ENCODE data around the gene SMARCA2. TPM values are rescaled to one million over a fixed set of nuclear protein-coding genes. Genes with fewer than 3 reads are reported as not detected.

SMARCA2 gene
- total and polyA plus RNA-seq, 10 of the 15 experiments (the other 5 are each of a cell fraction or from before 2014, with no cell fraction given) = 100 to 392 (median 204) TPM

GRCh38 chr9:2055203-2055658, 40.1 kb downstream of the SMARCA2 start (continued):
- 0 out of 2 replicates have a peak, but pooled peaks have one; percentile 39 for TF ChIP-seq NBN (IDR thresholded peaks at IDR 0.05)

- intact Hi-C loops (cut with micrococcal nuclease; ENCODE audit: unreplicated experiment) = no loop called here
- no peak for DNase-seq (ENCODE audit: low read depth, low spot score)
- no peak overlapping the region for H3K4me3 ChIP-seq
- H3K27ac ChIP-seq (ENCODE audit: control insufficient read depth, insufficient read depth) = no peak overlapping the region
- H3K27me3 ChIP-seq (replicated peaks in 1 of 2; ENCODE audit: control insufficient read depth in 2 of 2, insufficient read depth in 2 of 2, low read length in 1 of 2) = no peaks in the 10 kb centered on the region
- peaks cover 19 to 55% of the 10 kb centered on the region in 2 experiments for H3K36me3 ChIP-seq (ENCODE audit: control insufficient read depth in 2 of 2, insufficient read depth in 2 of 2, low read length in 1 of 2)
- H3K4me1 ChIP-seq (ENCODE audit: control insufficient read depth, insufficient read depth, low read length) = peaks cover 11% of the 10 kb centered on the region
- H3K9me3 ChIP-seq (replicated peaks; ENCODE audit: control insufficient read depth, insufficient read depth, low read length) = no peaks in the 10 kb centered on the region
- H3K4me2 ChIP-seq (ENCODE audit: control insufficient read depth, insufficient read depth) = no peak overlapping the region
- no peak for FAIRE-seq
- no TSS peak for BruUV-seq (replicated peaks)
- peaks cover 17% of the 10 kb centered on the region for H3K79me2 ChIP-seq (ENCODE audit: control insufficient read depth, insufficient read depth, low read length)
- ChIA-PET RAD21 (ENCODE audit: unreplicated experiment) (no interaction called here), POLR2A (no interaction called here), CTCF (interaction anchor here (0.9 kb wide), 2 partner anchors 120 to 179 kb away, joined by 3 read pairs; no protein-coding TSS in a partner anchor), SMC1A (ENCODE audit: uncharacterized antibody, unreplicated experiment) (interaction anchor here (0.9 to 1.5 kb wide), 2 partner anchors 39 to 120 kb away, joined by 3 to 4 read pairs; no protein-coding TSS in a partner anchor)
- ATAC-seq = peak; percentile 72
- H4K20me1 ChIP-seq (ENCODE audit: control insufficient read depth, insufficient read depth) = 0 out of 2 replicates have a peak, but pooled peaks cover 2% of the 10 kb centered on the region
- in situ Hi-C loops (cut with MboI) = loop anchor here (5.0 kb wide), 1 partner anchor 182 kb away; no protein-coding TSS in a partner anchor
- H3K9ac ChIP-seq (ENCODE audit: control insufficient read depth, insufficient read depth, low read length) = no peak overlapping the region
- 59% methylated on average over 5 of the region's 5 CpGs for WGBS (ENCODE audit: insufficient coverage, insufficient replicate concordance, low lambda C conversion rate, missing lambda C conversion rate)
- H2AFZ ChIP-seq (ENCODE audit: control insufficient read depth, low read depth, low read length) = no peak overlapping the region
- TF ChIP-seq PKNOX1 (IDR thresholded peaks at IDR 0.05) = peak; percentile 94
- TF ChIP-seq NFIC (IDR thresholded peaks at IDR 0.05; ENCODE audit: low read depth, low read length) = no peak
- no peak for TF ChIP-seq HSF1 (IDR thresholded peaks at IDR 0.05; ENCODE audit: low read depth, low read length)
- TF ChIP-seq MTA2 (IDR thresholded peaks at IDR 0.05; ENCODE audit: low read depth) = peak; percentile 99
- peak; percentile 67; the same call in 1 of the 2 replicates for TF ChIP-seq BCL11A (IDR thresholded peaks at IDR 0.05; ENCODE audit: low read depth, low read length)
- TF ChIP-seq E2F4 (IDR thresholded peaks at IDR 0.05; ENCODE audit: low read depth, low read length) = no peak
- TF ChIP-seq ATF2 (IDR thresholded peaks at IDR 0.05; ENCODE audit: low read length) = no peak
- no peak for TF ChIP-seq TBL1XR1 (IDR thresholded peaks at IDR 0.05; ENCODE audit: low read depth, low read length)
- no peak for TF ChIP-seq MEF2A (IDR thresholded peaks at IDR 0.05; ENCODE audit: insufficient read depth, low read depth, low read length)
- TF ChIP-seq ATF7 (IDR thresholded peaks at IDR 0.05; ENCODE audit: low read depth) = peak; percentile 76
- TF ChIP-seq BACH1 (IDR thresholded peaks at IDR 0.05; ENCODE audit: borderline replicate concordance) = 0 out of 2 replicates have a peak, but pooled peaks have one; percentile 23
- TF ChIP-seq RAD21 (IDR thresholded peaks at IDR 0.05; ENCODE audit: insufficient read depth, low read depth, low read length) = no peak
- peak; percentile 71 for TF ChIP-seq DPF2 (IDR thresholded peaks at IDR 0.05)
- peak; percentile 90 for TF ChIP-seq PBX3 (IDR thresholded peaks at IDR 0.05; ENCODE audit: insufficient replicate concordance, low read depth, low read length)
Measured at GRCh38 chr9:2059274-2059929, 44.3 kb downstream of the SMARCA2 start.

All from GM12878 (cell line).